Measurements from ENCODE around the gene PRKRIP1.

DNA sequence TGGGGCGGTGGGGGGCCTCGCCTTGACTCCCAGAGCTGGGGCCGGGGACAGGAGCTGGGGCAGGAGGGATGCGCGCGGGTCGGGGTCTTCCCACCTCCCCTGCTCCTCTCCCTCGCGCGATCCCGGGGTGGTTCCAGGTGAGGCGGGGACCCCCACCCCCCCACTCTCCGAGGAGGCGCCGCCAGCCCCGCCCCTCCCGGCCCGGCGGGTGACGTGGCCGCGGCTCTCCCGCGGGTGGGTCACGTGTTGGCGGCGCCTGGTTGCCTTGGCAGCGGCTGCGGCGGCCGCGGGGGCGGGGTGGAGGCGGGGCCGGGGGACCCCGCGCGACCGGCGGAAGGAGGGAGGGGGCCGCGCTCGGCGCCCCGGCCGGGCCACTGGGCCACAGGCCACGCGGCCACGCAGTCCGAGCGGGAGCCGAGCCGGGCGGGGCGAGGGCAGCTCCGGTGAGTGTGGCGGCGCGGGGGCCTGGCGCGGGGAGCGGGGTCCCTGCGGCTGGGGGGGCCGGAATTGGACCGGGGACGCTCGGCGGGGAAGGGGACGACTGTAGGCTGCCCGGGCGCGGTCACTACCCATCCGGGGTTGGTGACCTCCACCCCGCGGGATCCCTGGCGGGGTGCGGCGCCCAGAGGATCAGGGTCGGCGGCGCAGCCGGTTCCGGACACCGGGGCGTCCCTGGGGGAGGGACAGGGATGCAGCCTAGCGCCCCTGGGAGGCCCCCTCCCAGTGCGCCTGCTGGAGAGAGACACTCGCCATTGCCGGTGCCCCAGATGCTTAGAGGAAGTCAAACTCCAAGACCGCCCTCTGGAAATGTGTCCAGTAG, 37.3 kb downstream of the PRKRIP1 start, which contains the start of gene ORAI2:
- TF ChIP-seq TAF1 (IDR thresholded peaks at IDR 0.05; ENCODE audit: borderline replicate concordance, low read depth, low read length) (no peak), POLR2AphosphoS5 (IDR thresholded peaks at IDR 0.05; ENCODE audit: low read depth, low read length) (no peak), POLR2A (IDR thresholded peaks at IDR 0.05; ENCODE audit: low read depth, low read length) (peak; percentile 64; the same call in 1 of the 2 replicates)

All from GM12892 (cell line).